K562 (cell line): ENCODE data around the gene ACP6. TPM values are rescaled to one million over a fixed set of nuclear protein-coding genes. Genes with fewer than 3 reads are reported as not detected.

Experiments used
- BMI1 ChIP-seq: fragments of 150-350 bp; IDR thresholded peaks from 2 replicates; pipeline ENCODE4 v1.6.1; 2014; ENCODE audit warnings: low read length
- CBX5 ChIP-seq: IDR thresholded peaks from 2 replicates; pipeline ENCODE4 v1.6.1; 2014; ENCODE audit warnings: low read depth, borderline replicate concordance
- CTBP1 ChIP-seq: fragments of 450-650 bp; IDR thresholded peaks from 2 replicates; pipeline ENCODE4 v1.6.1; 2016; ENCODE audit warnings: borderline replicate concordance
- GABPB2 ChIP-seq: fragments of 250-450 bp; sonication (Bioruptor Pico); conservative IDR thresholded peaks from 2 replicates; pipeline ENCODE4 v1.5.1; 2021; ENCODE audit warnings: mild to moderate bottlenecking
- HDAC8 ChIP-seq: fragments of 450-650 bp; IDR thresholded peaks from 2 replicates; pipeline ENCODE4 v1.6.1; 2016; ENCODE audit warnings: mild to moderate bottlenecking, missing genetic modification characterization, moderate library complexity, missing compliant biosample characterization
- NFIC ChIP-seq: fragments of 450-650 bp; IDR thresholded peaks from 2 replicates; pipeline ENCODE4 v1.6.1; 2017; ENCODE audit warnings: mild to moderate bottlenecking, inconsistent platforms
- PPARD ChIP-seq: fragments of 250-450 bp; sonication (Bioruptor Pico); IDR thresholded peaks from 2 replicates; pipeline ENCODE4 v1.8.0; 2022; ENCODE audit warnings: inconsistent platforms, mild to moderate bottlenecking, moderate library complexity
- PTBP1 ChIP-seq: fragments of 200-400 bp; formaldehyde crosslinking; IDR thresholded peaks from 2 replicates; pipeline ENCODE4 v1.6.1; 2017; ENCODE audit warnings: low read depth, low read length
- RCOR1 ChIP-seq, 2 experiments: IDR thresholded peaks; 2 replicates each; pipeline ENCODE4 v1.6.1; 2012; ENCODE audit warnings: low read depth in 2 of 2, low read length in 2 of 2, borderline replicate concordance in 1 of 2, improper control_type of control experiment in 1 of 2
- TAF9B ChIP-seq: fragments of 450-650 bp; IDR thresholded peaks from 2 replicates; pipeline ENCODE4 v1.6.1; 2018; ENCODE audit warnings: mild to moderate bottlenecking; ENCODE audit not compliant: partially characterized antibody
- ZC3H8 ChIP-seq: fragments of 450-650 bp; IDR thresholded peaks from 2 replicates; pipeline ENCODE4 v1.6.1; 2017
- ZFP1 ChIP-seq: fragments of 450-650 bp; formaldehyde crosslinking; IDR thresholded peaks from 2 replicates; pipeline ENCODE4 v1.4.0; 2020; ENCODE audit warnings: mild to moderate bottlenecking, mixed read lengths
- ZNF121 ChIP-seq: sonication (generic); formaldehyde crosslinking; conservative IDR thresholded peaks from 2 replicates; pipeline ENCODE4 v1.8.0; 2022; ENCODE audit warnings: missing genetic modification reagents
- ZNF253 ChIP-seq: fragments of 250-450 bp; sonication (Bioruptor Pico); conservative IDR thresholded peaks from 2 replicates; pipeline ENCODE4 v1.6.1; 2021; ENCODE audit warnings: mild to moderate bottlenecking
- polyA plus RNA-seq, 8 experiments: library from polyadenylated mRNA; depleted of rRNA in 4 of 8; stranded (reverse) in 5 of 8; unstranded in 3 of 8; fragments of >200 nt; fragmentation: Nextera tagmentation in 2 of 8; fragmentation: Illumina TruSeq in 1 of 8; extraction: Ambion mirVana in 2 of 8; extraction: Trizol in 1 of 8; gene quantifications; 2 replicates each; pipeline versions ENCODE4 v1.2.1 to v1.2.3, GENCODE V29; 2011 to 2014; ENCODE audit warnings: inconsistent platforms in 1 of 8, missing spikeins in 1 of 8
- total RNA-seq, 7 experiments: library from RNA; depleted of rRNA in 6 of 7; stranded (reverse); fragments of >200 nt in 6 of 7; fragmentation: Illumina TruSeq in 2 of 7; extraction: Trizol in 2 of 7; gene quantifications; 2 replicates each; pipeline versions ENCODE4 v1.2.1 to v1.2.3, GENCODE V29; 2011 to 2021; ENCODE audit warnings: low replicate concordance in 1 of 7
- TF ChIP-seq, protein P1 (sequence below): fragments of 450-650 bp; IDR thresholded peaks from 2 replicates; pipeline ENCODE4 v1.6.1; 2018; ENCODE audit not compliant: partially characterized antibody
- TF ChIP-seq, protein P2 (sequence below), 3 experiments: IDR thresholded peaks in 2 of 3; conservative IDR thresholded peaks in 1 of 3; 2 replicates each; pipeline ENCODE4 v1.5.1; 2011 to 2012; ENCODE audit warnings: low read length in 3 of 3, mild to moderate bottlenecking in 3 of 3, control low read depth in 2 of 3, improper control_type of control experiment in 1 of 3, inconsistent platforms in 1 of 3, low read depth in 1 of 3, mixed read lengths in 1 of 3, moderate library complexity in 1 of 3; ENCODE audit not compliant: insufficient read depth in 2 of 3
- TF ChIP-seq, protein P3 (sequence below): fragments of 450-650 bp; formaldehyde crosslinking; IDR thresholded peaks from 2 replicates; pipeline ENCODE4 v1.4.0; 2020; ENCODE audit warnings: mild to moderate bottlenecking, mixed read lengths
- TF ChIP-seq, protein P4 (sequence below), 2 experiments: IDR thresholded peaks; 2 replicates each; pipeline ENCODE4 v1.6.1; 2011; ENCODE audit warnings: borderline replicate concordance in 1 of 2, control low read depth in 1 of 2, low read depth in 1 of 2, low read length in 1 of 2, mild to moderate bottlenecking in 1 of 2, mixed read lengths in 1 of 2, moderate library complexity in 1 of 2; ENCODE audit not compliant: insufficient read depth in 1 of 2, insufficient read length in 1 of 2, poor library complexity in 1 of 2, severe bottlenecking in 1 of 2; ENCODE audit errors: extremely low read depth in 1 of 2

ACP6 gene
- total and polyA plus RNA-seq, 9 of the 15 experiments (the other 6 are each of a cell fraction or from before 2014, with no cell fraction given): 0.05 to 1.4 (median 0.49) TPM

DNA sequence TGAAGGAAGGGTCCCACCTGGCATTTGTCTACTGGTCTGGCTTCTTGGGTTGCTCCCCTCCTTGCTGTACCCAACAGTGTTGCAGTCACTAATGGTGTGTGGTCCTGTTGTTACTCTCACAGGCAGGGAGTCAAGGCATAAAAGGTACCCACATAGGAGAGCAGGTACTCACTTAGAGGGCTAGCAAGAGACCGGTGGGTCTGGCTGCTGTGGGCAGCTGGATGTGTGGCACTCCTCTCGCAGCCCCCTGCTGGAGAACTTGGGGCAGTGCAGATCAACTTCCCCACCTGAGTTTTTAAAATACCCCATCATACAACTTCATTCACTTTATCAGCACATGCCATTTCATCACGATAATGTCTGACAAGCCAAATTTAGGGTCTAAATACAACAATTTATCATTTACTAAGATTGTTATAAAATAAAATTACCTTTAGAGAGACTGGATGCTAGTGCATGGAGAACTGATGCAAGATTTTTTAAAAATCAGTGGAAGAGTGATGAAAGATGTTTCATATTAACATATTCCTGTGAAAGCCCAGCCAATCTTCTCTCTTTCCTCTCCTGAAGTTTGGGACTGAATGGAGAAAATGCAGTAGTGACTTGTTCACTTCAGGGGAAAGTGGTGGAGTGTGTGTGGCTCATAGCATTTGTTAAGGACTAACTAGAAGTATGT, 42.8 kb downstream of the ACP6 start (continued):
- TF ChIP-seq HDAC8 (no peak), ZFP1 (CRISPR knock-in tag) (no peak), CBX5 (no peak), PPARD (no peak), ZNF253 (CRISPR knock-in tag) (no peak), RCOR1 (IDR thresholded peaks at IDR 0.05; ENCODE audit: borderline replicate concordance in 1 of 2, low read depth in 2 of 2, low read length in 2 of 2) (no peak), PTBP1 (no peak), CTBP1 (no peak), ZC3H8 (no peak), TAF9B (no peak), GABPB2 (CRISPR knock-in tag) (no peak), ZNF121 (CRISPR knock-in tag) (peak; percentile 80), NFIC (no peak), BMI1 (no peak)
- TF ChIP-seq, protein P1, sequence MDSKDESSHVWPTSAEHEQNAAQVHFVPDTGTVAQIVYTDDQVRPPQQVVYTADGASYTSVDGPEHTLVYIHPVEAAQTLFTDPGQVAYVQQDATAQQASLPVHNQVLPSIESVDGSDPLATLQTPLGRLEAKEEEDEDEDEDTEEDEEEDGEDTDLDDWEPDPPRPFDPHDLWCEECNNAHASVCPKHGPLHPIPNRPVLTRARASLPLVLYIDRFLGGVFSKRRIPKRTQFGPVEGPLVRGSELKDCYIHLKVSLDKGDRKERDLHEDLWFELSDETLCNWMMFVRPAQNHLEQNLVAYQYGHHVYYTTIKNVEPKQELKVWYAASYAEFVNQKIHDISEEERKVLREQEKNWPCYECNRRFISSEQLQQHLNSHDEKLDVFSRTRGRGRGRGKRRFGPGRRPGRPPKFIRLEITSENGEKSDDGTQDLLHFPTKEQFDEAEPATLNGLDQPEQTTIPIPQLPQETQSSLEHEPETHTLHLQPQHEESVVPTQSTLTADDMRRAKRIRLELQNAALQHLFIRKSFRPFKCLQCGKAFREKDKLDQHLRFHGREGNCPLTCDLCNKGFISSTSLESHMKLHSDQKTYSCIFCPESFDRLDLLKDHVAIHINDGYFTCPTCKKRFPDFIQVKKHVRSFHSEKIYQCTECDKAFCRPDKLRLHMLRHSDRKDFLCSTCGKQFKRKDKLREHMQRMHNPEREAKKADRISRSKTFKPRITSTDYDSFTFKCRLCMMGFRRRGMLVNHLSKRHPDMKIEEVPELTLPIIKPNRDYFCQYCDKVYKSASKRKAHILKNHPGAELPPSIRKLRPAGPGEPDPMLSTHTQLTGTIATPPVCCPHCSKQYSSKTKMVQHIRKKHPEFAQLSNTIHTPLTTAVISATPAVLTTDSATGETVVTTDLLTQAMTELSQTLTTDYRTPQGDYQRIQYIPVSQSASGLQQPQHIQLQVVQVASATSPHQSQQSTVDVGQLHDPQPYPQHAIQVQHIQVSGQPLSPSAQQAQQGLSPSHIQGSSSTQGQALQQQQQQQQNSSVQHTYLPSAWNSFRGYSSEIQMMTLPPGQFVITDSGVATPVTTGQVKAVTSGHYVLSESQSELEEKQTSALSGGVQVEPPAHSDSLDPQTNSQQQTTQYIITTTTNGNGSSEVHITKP: no peak
- TF ChIP-seq, protein P2, sequence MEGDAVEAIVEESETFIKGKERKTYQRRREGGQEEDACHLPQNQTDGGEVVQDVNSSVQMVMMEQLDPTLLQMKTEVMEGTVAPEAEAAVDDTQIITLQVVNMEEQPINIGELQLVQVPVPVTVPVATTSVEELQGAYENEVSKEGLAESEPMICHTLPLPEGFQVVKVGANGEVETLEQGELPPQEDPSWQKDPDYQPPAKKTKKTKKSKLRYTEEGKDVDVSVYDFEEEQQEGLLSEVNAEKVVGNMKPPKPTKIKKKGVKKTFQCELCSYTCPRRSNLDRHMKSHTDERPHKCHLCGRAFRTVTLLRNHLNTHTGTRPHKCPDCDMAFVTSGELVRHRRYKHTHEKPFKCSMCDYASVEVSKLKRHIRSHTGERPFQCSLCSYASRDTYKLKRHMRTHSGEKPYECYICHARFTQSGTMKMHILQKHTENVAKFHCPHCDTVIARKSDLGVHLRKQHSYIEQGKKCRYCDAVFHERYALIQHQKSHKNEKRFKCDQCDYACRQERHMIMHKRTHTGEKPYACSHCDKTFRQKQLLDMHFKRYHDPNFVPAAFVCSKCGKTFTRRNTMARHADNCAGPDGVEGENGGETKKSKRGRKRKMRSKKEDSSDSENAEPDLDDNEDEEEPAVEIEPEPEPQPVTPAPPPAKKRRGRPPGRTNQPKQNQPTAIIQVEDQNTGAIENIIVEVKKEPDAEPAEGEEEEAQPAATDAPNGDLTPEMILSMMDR (IDR thresholded peaks at IDR 0.05 in 2 of 3, conservative IDR thresholded peaks at IDR 0.05 in 1 of 3; ENCODE audit: insufficient read depth in 2 of 3, low read depth in 1 of 3, low read length in 3 of 3): peak; percentile 71 to 88 (median 74)
- TF ChIP-seq, protein P3, sequence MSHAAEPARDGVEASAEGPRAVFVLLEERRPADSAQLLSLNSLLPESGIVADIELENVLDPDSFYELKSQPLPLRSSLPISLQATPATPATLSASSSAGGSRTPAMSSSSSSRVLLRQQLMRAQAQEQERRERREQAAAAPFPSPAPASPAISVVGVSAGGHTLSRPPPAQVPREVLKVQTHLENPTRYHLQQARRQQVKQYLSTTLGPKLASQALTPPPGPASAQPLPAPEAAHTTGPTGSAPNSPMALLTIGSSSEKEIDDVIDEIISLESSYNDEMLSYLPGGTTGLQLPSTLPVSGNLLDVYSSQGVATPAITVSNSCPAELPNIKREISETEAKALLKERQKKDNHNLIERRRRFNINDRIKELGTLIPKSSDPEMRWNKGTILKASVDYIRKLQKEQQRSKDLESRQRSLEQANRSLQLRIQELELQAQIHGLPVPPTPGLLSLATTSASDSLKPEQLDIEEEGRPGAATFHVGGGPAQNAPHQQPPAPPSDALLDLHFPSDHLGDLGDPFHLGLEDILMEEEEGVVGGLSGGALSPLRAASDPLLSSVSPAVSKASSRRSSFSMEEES (CRISPR knock-in tag): no peak
- TF ChIP-seq, protein P4, sequence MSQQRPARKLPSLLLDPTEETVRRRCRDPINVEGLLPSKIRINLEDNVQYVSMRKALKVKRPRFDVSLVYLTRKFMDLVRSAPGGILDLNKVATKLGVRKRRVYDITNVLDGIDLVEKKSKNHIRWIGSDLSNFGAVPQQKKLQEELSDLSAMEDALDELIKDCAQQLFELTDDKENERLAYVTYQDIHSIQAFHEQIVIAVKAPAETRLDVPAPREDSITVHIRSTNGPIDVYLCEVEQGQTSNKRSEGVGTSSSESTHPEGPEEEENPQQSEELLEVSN (IDR thresholded peaks at IDR 0.05; ENCODE audit: borderline replicate concordance in 1 of 2, extremely low read depth in 1 of 2, insufficient read depth in 1 of 2, insufficient read length in 1 of 2, low read depth in 1 of 2, low read length in 1 of 2, poor library complexity in 1 of 2, severe bottlenecking in 1 of 2): no peak
